HG03565 (cell line): ENCODE data around the gene LYRM1.
"Not testable (repeated sequence)": the region's sequence is repeated elsewhere in the genome, so short reads cannot be mapped to it uniquely, and the experiment has no call there.

Experiments
- ATAC-seq: cut with Tn5 transposase; IDR thresholded peaks from one replicate; pipeline ENCODE4 v1.9.1; 2021; ENCODE audit warnings: mild to moderate bottlenecking, moderate library complexity; ENCODE audit not compliant: unreplicated experiment

The LYRM1 gene

GRCh38 chr16:20901436-20902112, 1.0 kb downstream of the LYRM1 start:
- ATAC-seq: no peak

- ATAC-seq: no peak
Measured at GRCh38 chr16:20902426-20902825, 1.9 kb downstream of the LYRM1 start.

- ATAC-seq: no peak
Measured at GRCh38 chr16:20903116-20903898, 2.7 kb downstream of the LYRM1 start.

GRCh38 chr16:20903899-20904506, 3.4 kb downstream of the LYRM1 start:
- ATAC-seq: no peak

GRCh38 chr16:20904507-20905081, 4.0 kb downstream of the LYRM1 start:
- no peak for ATAC-seq

- no peak for ATAC-seq
Measured at GRCh38 chr16:20905576-20905975, 5.0 kb downstream of the LYRM1 start.

- ATAC-seq: no peak
Measured at GRCh38 chr16:20906341-20907255, 6.0 kb downstream of the LYRM1 start.

GRCh38 chr16:20910781-20911321, 10.3 kb downstream of the LYRM1 start:
- no peak for ATAC-seq

- ATAC-seq: no peak
Measured at GRCh38 chr16:20911361-20911760, 10.8 kb downstream of the LYRM1 start.

- no peak for ATAC-seq
Measured at GRCh38 chr16:20916289-20916688, 15.7 kb downstream of the LYRM1 start.

- ATAC-seq: no peak
Measured at GRCh38 chr16:20916942-20917341, 16.4 kb downstream of the LYRM1 start.

- ATAC-seq: no peak
Measured at GRCh38 chr16:20918486-20919239, 18.1 kb downstream of the LYRM1 start.

- ATAC-seq: no peak
Measured at GRCh38 chr16:20920091-20920490, 19.5 kb downstream of the LYRM1 start.

- no peak for ATAC-seq
Measured at GRCh38 chr16:20920799-20921198, 20.2 kb downstream of the LYRM1 start.

- ATAC-seq: no peak
Measured at GRCh38 chr16:20923876-20924275, 23.3 kb downstream of the LYRM1 start.

GRCh38 chr16:20925751-20926150, 25.2 kb downstream of the LYRM1 start:
- no peak for ATAC-seq

GRCh38 chr16:20928774-20929411, 28.3 kb downstream of the LYRM1 start:
- no peak for ATAC-seq

- not testable (repeated sequence) for ATAC-seq
Measured at GRCh38 chr16:20929676-20930364, 29.2 kb downstream of the LYRM1 start.

- no peak for ATAC-seq
Measured at GRCh38 chr16:20930365-20930690, 29.8 kb downstream of the LYRM1 start.
